ENCODE measurements around the gene SOCS3.

SOCS3 gene

GRCh38 chr17:78367193-78367592 is 7.3 kb upstream of the SOCS3 start:
- no peak for DNase-seq (ENCODE audit: low read depth, low spot score)

GRCh38 chr17:78366109-78366848 is 6.4 kb upstream of the SOCS3 start:
- no peak for DNase-seq (ENCODE audit: low read depth, low spot score)

GRCh38 chr17:78365561-78366108 is 5.8 kb upstream of the SOCS3 start:
- no peak for DNase-seq (ENCODE audit: low read depth, low spot score)

GRCh38 chr17:78364436-78365281 is 4.8 kb upstream of the SOCS3 start:
- no peak for DNase-seq (ENCODE audit: low read depth, low spot score)

GRCh38 chr17:78362671-78363070 is 2.8 kb upstream of the SOCS3 start:
- no peak for DNase-seq (ENCODE audit: low read depth, low spot score)

- no peak for DNase-seq (ENCODE audit: low read depth, low spot score)
Observed at GRCh38 chr17:78362232-78362631, 2.4 kb upstream of the SOCS3 start.

- DNase-seq (ENCODE audit: low read depth, low spot score), result no peak
Observed at GRCh38 chr17:78361225-78361701, 1.4 kb upstream of the SOCS3 start.

- DNase-seq (ENCODE audit: low read depth, low spot score), result no peak
Observed at GRCh38 chr17:78360371-78361224, 721 bp upstream of the SOCS3 start.

GRCh38 chr17:78359321-78359996 is 418 bp downstream of the SOCS3 start:
- DNase-seq (ENCODE audit: low read depth, low spot score), result no peak

GRCh38 chr17:78358538-78359320 is 1.1 kb downstream of the SOCS3 start:
- DNase-seq (ENCODE audit: low read depth, low spot score), result no peak

- DNase-seq (ENCODE audit: low read depth, low spot score), result no peak
Observed at GRCh38 chr17:78357672-78358537, 2.0 kb downstream of the SOCS3 start.

- DNase-seq (ENCODE audit: low read depth, low spot score), result no peak
Observed at GRCh38 chr17:78357177-78357586, 2.7 kb downstream of the SOCS3 start.

- no peak for DNase-seq (ENCODE audit: low read depth, low spot score)
Observed at GRCh38 chr17:78356101-78356713, 3.7 kb downstream of the SOCS3 start.

GRCh38 chr17:78355701-78356100 is 4.2 kb downstream of the SOCS3 start:
- no peak for DNase-seq (ENCODE audit: low read depth, low spot score)

GRCh38 chr17:78355045-78355641 is 4.7 kb downstream of the SOCS3 start:
- no peak for DNase-seq (ENCODE audit: low read depth, low spot score)

- DNase-seq (ENCODE audit: low read depth, low spot score), result no peak
Observed at GRCh38 chr17:78353834-78354233, 6.0 kb downstream of the SOCS3 start.

GRCh38 chr17:78351449-78352006 is 8.3 kb downstream of the SOCS3 start:
- peak; percentile 88 for DNase-seq (ENCODE audit: low read depth, low spot score)

Data from smooth muscle cell of the brain vasculature (primary cell).